Hepatocyte (in vitro differentiated cells): ENCODE measurements around the gene DTNA. TPM values are rescaled to one million over a fixed set of nuclear protein-coding genes. Genes with fewer than 3 reads are reported as not detected.

Experiments used
- DNase-seq: peaks from one replicate; pipeline ENCODE4 v3.0.0-alpha.2; 2016; ENCODE audit warnings: low spot score
- H2AFZ ChIP-seq: fragments of 200-600 bp; sonication (generic); 2 replicates; pipeline ENCODE4 v1.6.0; 2016; ENCODE audit warnings: antibody characterized with exemption, mild to moderate bottlenecking
- H3K27ac ChIP-seq: fragments of 200-600 bp; sonication (generic); 2 replicates; pipeline ENCODE4 v1.5.1; 2016; ENCODE audit warnings: mild to moderate bottlenecking
- H3K27me3 ChIP-seq: fragments of 200-600 bp; sonication (generic); 2 replicates; pipeline ENCODE4 v1.6.1; 2016
- H3K36me3 ChIP-seq: fragments of 200-600 bp; sonication (generic); replicated peaks from 2 replicates; pipeline ENCODE4 v1.5.1; 2016; ENCODE audit warnings: low read depth; ENCODE audit not compliant: insufficient read depth
- H3K4me1 ChIP-seq: fragments of 200-600 bp; sonication (generic); 2 replicates; pipeline ENCODE4 v1.5.1; 2016; ENCODE audit warnings: mild to moderate bottlenecking, moderate library complexity; ENCODE audit not compliant: insufficient read depth
- H3K4me2 ChIP-seq: fragments of 200-600 bp; sonication (generic); 2 replicates; pipeline ENCODE4 v1.6.0; 2016
- H3K4me3 ChIP-seq: fragments of 200-600 bp; sonication (generic); 2 replicates; pipeline ENCODE4 v1.5.1; 2016; ENCODE audit warnings: mild to moderate bottlenecking
- H3K79me2 ChIP-seq: fragments of 200-600 bp; sonication (generic); 2 replicates; pipeline ENCODE4 v1.6.0; 2017; ENCODE audit warnings: mild to moderate bottlenecking
- H3K9me2 ChIP-seq: fragments of 200-600 bp; sonication (generic); replicated peaks from 2 replicates; pipeline ENCODE4 v1.6.0; 2017; ENCODE audit warnings: mild to moderate bottlenecking; ENCODE audit not compliant: insufficient read depth
- H3K9me3 ChIP-seq: fragments of 200-600 bp; sonication (generic); 2 replicates; pipeline ENCODE4 v1.5.1; 2016; ENCODE audit warnings: low read depth, mild to moderate bottlenecking
- H4K20me1 ChIP-seq: fragments of 200-600 bp; sonication (generic); 2 replicates; pipeline ENCODE4 v1.6.0; 2016; ENCODE audit warnings: mild to moderate bottlenecking; ENCODE audit not compliant: insufficient read depth, poor library complexity, severe bottlenecking
- CTCF ChIP-seq: fragments of 200-600 bp; sonication (generic); IDR thresholded peaks from 2 replicates; pipeline ENCODE4 v1.5.1; 2016; ENCODE audit warnings: antibody characterized with exemption, mild to moderate bottlenecking; ENCODE audit not compliant: poor library complexity
- EZH2 ChIP-seq: fragments of 200-600 bp; sonication (generic); IDR thresholded peaks from 2 replicates; pipeline ENCODE4 v1.6.1; 2016; ENCODE audit warnings: antibody characterized with exemption, mild to moderate bottlenecking, borderline replicate concordance
- EZH2phosphoT487 ChIP-seq: fragments of 200-600 bp; sonication (generic); IDR thresholded peaks from one replicate; pipeline ENCODE4 v1.6.1; 2018; ENCODE audit warnings: antibody characterized with exemption, mild to moderate bottlenecking, low read depth, moderate library complexity; ENCODE audit not compliant: unreplicated experiment, severe bottlenecking
- WGBS: methylation state at CpG from one replicate; pipeline ENCODE4 v1.1.6; 2016; ENCODE audit warnings: low lambda C conversion rate; ENCODE audit errors: missing lambda C conversion rate; 5-methylcytosine and 5-hydroxymethylcytosine counted together
- polyA plus RNA-seq: library from polyadenylated mRNA; unstranded; fragments of >200 nt; fragmentation: Nextera tagmentation; extraction: Ambion mirVana; gene quantifications from 2 replicates; pipeline ENCODE4 v1.2.1, GENCODE V29; 2016
- total RNA-seq: library from RNA; depleted of rRNA; stranded (reverse); fragments of >200 nt; gene quantifications from 2 replicates; pipeline ENCODE4 v1.2.3, GENCODE V29; 2014

Gene DTNA
- total and polyA plus RNA-seq, 2 experiments from 2014 or later = 18.3 to 34.0 TPM

GRCh38 chr18:34928088-34928753, 218.1 kb downstream of the DTNA start:
- H3K79me2 ChIP-seq = no peaks in the 10 kb centered on the region
- H3K27ac ChIP-seq = peak overlapping the region; percentile 76
- no peak overlapping the region for H3K4me2 ChIP-seq
- H3K9me3 ChIP-seq = no peaks in the 10 kb centered on the region
- no peaks in the 10 kb centered on the region for H3K36me3 ChIP-seq
- peaks cover 7% of the 10 kb centered on the region for H3K4me1 ChIP-seq
- H2AFZ ChIP-seq = no peak overlapping the region
- DNase-seq = peak; percentile 23
- no peaks in the 10 kb centered on the region for H3K27me3 ChIP-seq
- H4K20me1 ChIP-seq = no peaks in the 10 kb centered on the region
- H3K9me2 ChIP-seq = no peaks in the 10 kb centered on the region
- no peak overlapping the region for H3K4me3 ChIP-seq
- TF ChIP-seq CTCF = no peak
- no peak for TF ChIP-seq EZH2
- no peak for TF ChIP-seq EZH2phosphoT487
- WGBS = 66% methylated on average over 7 of the region's 7 CpGs

- H3K4me1 ChIP-seq = peaks cover 7% of the 10 kb centered on the region
- no peaks in the 10 kb centered on the region for H3K79me2 ChIP-seq
- no peak overlapping the region for H3K4me3 ChIP-seq
- no peaks in the 10 kb centered on the region for H4K20me1 ChIP-seq
- no peak for DNase-seq
- 38% methylated on average over 1 of the region's 1 CpG for WGBS
- H3K9me2 ChIP-seq = no peaks in the 10 kb centered on the region
- peak overlapping the region; percentile 5 for H3K4me2 ChIP-seq
- no peaks in the 10 kb centered on the region for H3K27me3 ChIP-seq
- peak overlapping the region; percentile 76 for H3K27ac ChIP-seq
- H3K36me3 ChIP-seq = no peaks in the 10 kb centered on the region
- no peaks in the 10 kb centered on the region for H3K9me3 ChIP-seq
- TF ChIP-seq CTCF = no peak
- no peak for TF ChIP-seq EZH2
- no peak for TF ChIP-seq EZH2phosphoT487
- no peak overlapping the region for H2AFZ ChIP-seq
These were observed 218.7 kb downstream of the DTNA start for GRCh38 chr18:34928754-34929335.

GRCh38 chr18:34929336-34929780, 219.3 kb downstream of the DTNA start:
- peak; percentile 49 for DNase-seq
- H3K27me3 ChIP-seq = no peaks in the 10 kb centered on the region
- no peak overlapping the region for H3K4me3 ChIP-seq
- no peaks in the 10 kb centered on the region for H3K9me2 ChIP-seq
- H4K20me1 ChIP-seq = no peaks in the 10 kb centered on the region
- H3K79me2 ChIP-seq = no peaks in the 10 kb centered on the region
- peak overlapping the region; percentile 76 for H3K27ac ChIP-seq
- no peak for TF ChIP-seq CTCF
- TF ChIP-seq EZH2 = no peak
- TF ChIP-seq EZH2phosphoT487 = no peak
- H3K9me3 ChIP-seq = no peaks in the 10 kb centered on the region
- H3K4me1 ChIP-seq = peaks cover 7% of the 10 kb centered on the region
- no peaks in the 10 kb centered on the region for H3K36me3 ChIP-seq
- no peak overlapping the region for H2AFZ ChIP-seq
- WGBS = 30% methylated on average over 2 of the region's 2 CpGs
- H3K4me2 ChIP-seq = peak overlapping the region; percentile 5
